Measurements from ENCODE around the gene GGA3. TPM values are rescaled to one million over a fixed set of nuclear protein-coding genes. Genes with fewer than 3 reads are reported as not detected.

Gene GGA3
- total RNA-seq, 2 donors from 2014 or later = 13.5 to 24.1 TPM

DNA sequence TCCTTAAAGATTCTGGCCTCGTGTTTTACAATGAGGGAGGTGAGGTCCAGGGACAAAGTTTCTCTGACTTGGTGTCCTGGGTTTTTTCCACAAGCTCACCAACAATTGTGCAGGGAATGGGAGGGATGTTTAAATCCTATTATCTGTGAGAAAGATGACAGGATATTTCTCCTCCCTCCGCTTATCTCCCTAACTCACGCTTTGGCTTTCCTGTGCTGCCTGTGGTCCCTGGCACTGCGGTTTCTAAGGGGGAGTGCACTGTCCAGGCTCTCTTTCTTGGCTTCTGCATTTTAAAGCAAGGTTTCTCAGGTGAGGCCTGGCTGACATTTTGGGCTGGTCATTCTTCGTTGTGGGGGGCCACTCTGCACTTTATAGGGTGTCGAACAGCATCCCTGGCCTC, 16.4 kb downstream of the GGA3 start:
- DNase-seq (no peak), ATAC-seq (no peak)
- Histone ChIP-seq H3K27ac (no peak overlapping the region), H3K36me3 (replicated peaks in 1 of 2; ENCODE audit: insufficient read depth in 1 of 2, low read depth in 2 of 2) (peaks cover 12 to 38% of the 10 kb centered on the region in 2 donors), H3K27me3 (no peaks in the 10 kb centered on the region), H3K4me1 (no peaks in the 10 kb centered on the region), H3K4me3 (no peak overlapping the region), H3K9me3 (no peaks in the 10 kb centered on the region)
- WGBS, 2 donors = 81 to 91% methylated on average over 5 to 6 of the region's 6 CpGs
- intact Hi-C loops (cut with DNase I) = no loop called here
- no peak for TF ChIP-seq POLR2A (IDR thresholded peaks at IDR 0.05)
- TF ChIP-seq, protein P1, sequence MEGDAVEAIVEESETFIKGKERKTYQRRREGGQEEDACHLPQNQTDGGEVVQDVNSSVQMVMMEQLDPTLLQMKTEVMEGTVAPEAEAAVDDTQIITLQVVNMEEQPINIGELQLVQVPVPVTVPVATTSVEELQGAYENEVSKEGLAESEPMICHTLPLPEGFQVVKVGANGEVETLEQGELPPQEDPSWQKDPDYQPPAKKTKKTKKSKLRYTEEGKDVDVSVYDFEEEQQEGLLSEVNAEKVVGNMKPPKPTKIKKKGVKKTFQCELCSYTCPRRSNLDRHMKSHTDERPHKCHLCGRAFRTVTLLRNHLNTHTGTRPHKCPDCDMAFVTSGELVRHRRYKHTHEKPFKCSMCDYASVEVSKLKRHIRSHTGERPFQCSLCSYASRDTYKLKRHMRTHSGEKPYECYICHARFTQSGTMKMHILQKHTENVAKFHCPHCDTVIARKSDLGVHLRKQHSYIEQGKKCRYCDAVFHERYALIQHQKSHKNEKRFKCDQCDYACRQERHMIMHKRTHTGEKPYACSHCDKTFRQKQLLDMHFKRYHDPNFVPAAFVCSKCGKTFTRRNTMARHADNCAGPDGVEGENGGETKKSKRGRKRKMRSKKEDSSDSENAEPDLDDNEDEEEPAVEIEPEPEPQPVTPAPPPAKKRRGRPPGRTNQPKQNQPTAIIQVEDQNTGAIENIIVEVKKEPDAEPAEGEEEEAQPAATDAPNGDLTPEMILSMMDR (IDR thresholded peaks at IDR 0.05) = no peak

DNA sequence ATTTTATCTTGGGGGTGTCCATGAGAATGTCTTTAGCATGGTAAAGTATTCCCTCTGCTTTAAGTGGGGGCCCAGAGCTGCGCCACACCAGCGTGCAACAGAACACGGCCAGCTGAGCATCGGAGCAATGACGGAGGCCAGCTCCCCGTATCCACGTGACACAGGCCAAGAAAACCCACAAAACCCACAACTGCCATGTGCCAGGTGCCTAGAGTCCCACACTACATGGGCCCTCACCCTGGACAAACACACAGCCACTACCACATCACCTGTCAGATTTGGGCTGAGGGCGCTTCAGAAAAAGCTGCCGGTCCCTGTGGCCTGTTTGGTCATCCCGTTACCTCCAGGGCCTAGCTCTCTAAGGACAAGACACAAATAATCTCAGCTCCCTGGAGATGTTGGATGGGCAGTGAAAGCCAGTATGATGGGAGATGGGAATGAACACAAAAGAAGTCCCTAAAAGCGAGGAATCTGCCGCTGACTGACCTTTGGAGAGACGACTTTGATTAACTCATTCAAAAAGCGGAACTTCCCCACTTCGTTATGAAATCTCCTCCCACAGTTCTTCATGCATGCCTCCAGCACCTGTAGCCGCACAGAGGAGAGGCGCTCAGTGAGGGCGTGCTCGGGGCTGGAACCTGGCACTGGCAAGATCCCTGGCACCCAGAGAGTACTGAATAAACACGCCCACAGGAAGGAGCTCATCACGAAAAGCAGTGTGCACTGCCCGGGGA, 17.1 kb downstream of the GGA3 start:
- DNase-seq = no peak

DNA sequence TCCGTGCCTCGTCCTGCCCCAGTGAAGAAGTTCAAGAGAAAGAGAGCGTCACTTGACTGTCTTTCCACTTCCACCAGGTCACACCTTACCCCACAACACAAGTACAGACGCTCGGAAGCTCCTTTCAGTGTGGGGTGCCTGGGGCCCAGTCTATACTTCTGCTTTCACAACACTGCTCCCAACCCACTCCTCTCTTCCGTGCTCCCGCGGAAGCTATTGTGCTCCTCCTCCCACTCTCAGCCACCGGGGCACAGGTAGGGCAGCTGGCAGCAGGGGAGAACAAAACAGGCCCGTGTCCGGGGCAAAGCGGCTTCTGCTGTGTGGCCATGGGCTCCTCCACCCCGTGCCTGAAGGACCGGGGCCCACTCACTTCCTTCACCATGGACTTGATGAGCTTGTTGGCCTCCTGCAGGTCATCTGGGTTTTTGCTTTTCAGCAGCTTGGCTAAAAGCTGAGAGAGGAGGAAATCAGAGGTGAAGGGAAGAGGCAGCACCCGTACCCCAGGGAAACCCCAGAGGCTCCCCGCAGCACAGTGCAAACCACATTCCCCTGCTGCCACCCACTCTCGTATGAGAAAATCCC, 18.9 kb downstream of the GGA3 start:
- 79 to 91% methylated on average over 17 of the region's 17 CpGs for WGBS, 2 donors
- no peak for ATAC-seq
- TF ChIP-seq, protein P1 (IDR thresholded peaks at IDR 0.05) = no peak
- TF ChIP-seq POLR2A (IDR thresholded peaks at IDR 0.05) = no peak
- no peak for DNase-seq
- Histone ChIP-seq H3K4me3 (no peak overlapping the region), H3K27ac (no peak overlapping the region), H3K36me3 (replicated peaks in 1 of 2; ENCODE audit: insufficient read depth in 1 of 2, low read depth in 2 of 2) (peaks cover 12 to 46% of the 10 kb centered on the region in 2 donors), H3K27me3 (no peaks in the 10 kb centered on the region), H3K4me1 (no peaks in the 10 kb centered on the region), H3K9me3 (no peaks in the 10 kb centered on the region)
- intact Hi-C loops (cut with DNase I) = no loop called here

More for the DNA sequence above, 17.1 kb downstream of the GGA3 start:
- Histone ChIP-seq H3K27ac (no peak overlapping the region), H3K36me3 (replicated peaks in 1 of 2; ENCODE audit: insufficient read depth in 1 of 2, low read depth in 2 of 2) (peaks cover 12 to 43% of the 10 kb centered on the region in 2 donors), H3K27me3 (no peaks in the 10 kb centered on the region), H3K4me3 (no peak overlapping the region), H3K4me1 (no peaks in the 10 kb centered on the region), H3K9me3 (no peaks in the 10 kb centered on the region)
- no peak for TF ChIP-seq POLR2A (IDR thresholded peaks at IDR 0.05)
- TF ChIP-seq, protein P1 (IDR thresholded peaks at IDR 0.05) = no peak
- WGBS, 2 donors = 75 to 92% methylated on average over 20 to 22 of the region's 22 CpGs
- intact Hi-C loops (cut with DNase I) = no loop called here
- no peak for ATAC-seq

DNA sequence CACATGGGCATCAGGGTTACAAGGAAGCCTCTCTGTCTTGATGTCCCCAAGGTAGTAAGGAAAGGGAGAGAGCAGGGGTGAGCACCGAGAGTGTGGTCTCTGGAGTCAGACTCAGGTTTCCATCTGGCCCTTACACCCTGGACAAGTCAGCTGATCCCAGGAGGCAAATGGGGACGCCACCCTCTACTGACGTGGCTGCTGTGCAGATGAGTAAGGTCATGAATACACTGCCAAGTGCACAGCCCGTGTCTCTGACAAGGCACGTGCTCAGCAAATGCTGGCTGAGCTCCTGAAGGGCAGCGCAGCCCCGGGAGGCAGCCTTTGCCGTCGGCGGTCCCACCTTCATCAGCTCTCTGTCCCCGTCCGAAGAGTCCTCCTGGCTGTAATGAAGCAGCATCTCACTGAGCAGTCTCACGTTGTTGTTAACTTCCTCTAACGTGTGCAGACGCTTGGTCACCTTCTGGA, 19.4 kb downstream of the GGA3 start:
- no peak for TF ChIP-seq POLR2A (IDR thresholded peaks at IDR 0.05)
- Histone ChIP-seq H3K27ac (no peak overlapping the region), H3K4me1 (no peaks in the 10 kb centered on the region), H3K27me3 (no peaks in the 10 kb centered on the region), H3K9me3 (no peaks in the 10 kb centered on the region), H3K36me3 (replicated peaks in 1 of 2; ENCODE audit: insufficient read depth in 1 of 2, low read depth in 2 of 2) (peaks cover 12 to 51% of the 10 kb centered on the region in 2 donors), H3K4me3 (no peak overlapping the region)
- intact Hi-C loops (cut with DNase I) = no loop called here
- DNase-seq (no peak), ATAC-seq (no peak)
- 76 to 84% methylated on average over 7 to 15 of the region's 15 CpGs for WGBS, 2 donors

DNA sequence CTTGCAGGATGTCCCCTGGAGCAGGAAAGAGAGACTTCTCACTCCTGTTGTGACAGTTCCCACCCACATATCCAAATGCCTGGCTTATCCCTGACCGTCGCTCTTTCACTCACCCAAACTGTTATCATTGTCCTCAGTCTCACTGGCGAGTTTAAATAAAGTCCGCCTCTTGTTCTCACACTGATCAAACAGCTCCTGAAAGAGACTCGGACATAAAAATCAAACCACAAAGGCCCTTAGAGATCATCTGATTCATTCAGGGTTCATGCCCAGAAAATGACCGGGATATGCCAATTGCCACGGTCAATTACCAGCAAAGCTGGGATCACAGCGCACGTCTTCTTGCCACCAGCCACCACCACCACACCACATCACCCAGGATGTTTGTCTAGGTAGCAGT, 19.9 kb downstream of the GGA3 start:
- Histone ChIP-seq H3K4me1 (no peaks in the 10 kb centered on the region), H3K9me3 (no peaks in the 10 kb centered on the region), H3K36me3 (replicated peaks in 1 of 2; ENCODE audit: insufficient read depth in 1 of 2, low read depth in 2 of 2) (peaks cover 12 to 56% of the 10 kb centered on the region in 2 donors), H3K27me3 (no peaks in the 10 kb centered on the region), H3K27ac (no peak overlapping the region), H3K4me3 (no peak overlapping the region)
- TF ChIP-seq POLR2A (IDR thresholded peaks at IDR 0.05) = no peak
- TF ChIP-seq, protein P1 (IDR thresholded peaks at IDR 0.05) = no peak
- ATAC-seq = no peak
- intact Hi-C loops (cut with DNase I) = no loop called here
- DNase-seq = no peak
- 92 to 93% methylated on average over 9 of the region's 9 CpGs for WGBS, 2 donors
